ENCODE results near the gene GLB1L.

DNA sequence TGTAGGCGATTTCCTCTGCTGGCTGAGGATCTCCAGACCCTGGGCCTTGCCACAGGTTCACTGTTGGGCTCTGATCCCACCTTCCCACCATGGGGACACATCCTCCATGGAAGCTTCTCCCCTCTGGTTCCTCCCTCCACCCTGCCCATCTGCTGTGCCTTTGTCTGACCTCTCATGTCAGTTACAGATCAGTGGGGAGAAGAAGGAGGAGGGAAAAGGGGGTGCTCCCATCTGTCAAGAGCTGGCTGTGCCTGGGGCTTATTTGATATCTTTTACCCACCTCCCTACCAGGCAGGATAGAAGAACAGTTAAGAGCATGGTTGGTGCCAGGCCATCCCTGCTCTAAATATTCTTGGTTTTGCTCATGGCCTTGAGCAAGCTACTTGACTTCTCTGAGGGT is 21.6 kb upstream of the GLB1L start:
- TF ChIP-seq, protein P1, sequence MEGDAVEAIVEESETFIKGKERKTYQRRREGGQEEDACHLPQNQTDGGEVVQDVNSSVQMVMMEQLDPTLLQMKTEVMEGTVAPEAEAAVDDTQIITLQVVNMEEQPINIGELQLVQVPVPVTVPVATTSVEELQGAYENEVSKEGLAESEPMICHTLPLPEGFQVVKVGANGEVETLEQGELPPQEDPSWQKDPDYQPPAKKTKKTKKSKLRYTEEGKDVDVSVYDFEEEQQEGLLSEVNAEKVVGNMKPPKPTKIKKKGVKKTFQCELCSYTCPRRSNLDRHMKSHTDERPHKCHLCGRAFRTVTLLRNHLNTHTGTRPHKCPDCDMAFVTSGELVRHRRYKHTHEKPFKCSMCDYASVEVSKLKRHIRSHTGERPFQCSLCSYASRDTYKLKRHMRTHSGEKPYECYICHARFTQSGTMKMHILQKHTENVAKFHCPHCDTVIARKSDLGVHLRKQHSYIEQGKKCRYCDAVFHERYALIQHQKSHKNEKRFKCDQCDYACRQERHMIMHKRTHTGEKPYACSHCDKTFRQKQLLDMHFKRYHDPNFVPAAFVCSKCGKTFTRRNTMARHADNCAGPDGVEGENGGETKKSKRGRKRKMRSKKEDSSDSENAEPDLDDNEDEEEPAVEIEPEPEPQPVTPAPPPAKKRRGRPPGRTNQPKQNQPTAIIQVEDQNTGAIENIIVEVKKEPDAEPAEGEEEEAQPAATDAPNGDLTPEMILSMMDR (IDR thresholded peaks at IDR 0.05): no peak
- no peak for TF ChIP-seq POLR2A (IDR thresholded peaks at IDR 0.05)

Measured in suprapubic skin (tissue), 3 donors.